ENCODE results near the gene GMEB2.

GMEB2 gene

GRCh38 chr20:63589261-63590217 lies 37.4 kb downstream of the GMEB2 start:
- no peak for DNase-seq (ENCODE audit: low spot score)

DNA sequence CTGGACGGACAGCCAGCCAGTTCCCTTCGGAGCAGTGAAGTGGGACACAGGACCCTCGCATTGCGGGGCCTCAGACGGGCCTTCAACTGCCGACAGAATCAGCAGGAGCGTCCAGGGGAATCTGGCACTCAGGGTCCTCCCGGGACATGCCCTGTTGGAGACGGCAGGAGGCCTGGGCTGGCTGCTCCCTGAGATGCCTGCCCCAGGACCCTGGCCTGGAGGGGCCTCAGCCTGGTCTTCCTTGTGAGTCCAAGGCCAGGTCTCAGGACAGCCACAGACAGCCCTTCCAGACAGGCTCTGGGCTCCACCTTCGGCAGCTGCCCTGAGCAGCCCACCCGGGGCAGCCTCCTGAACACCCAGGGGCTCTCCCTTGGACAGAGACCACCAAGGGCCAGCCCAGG lies 38.3 kb downstream of the GMEB2 start:
- DNase-seq (ENCODE audit: low spot score): no peak

- DNase-seq (ENCODE audit: low spot score): no peak
Measured at GRCh38 chr20:63587776-63588591, 38.9 kb downstream of the GMEB2 start.

GRCh38 chr20:63587256-63587655 lies 39.6 kb downstream of the GMEB2 start:
- no peak for DNase-seq (ENCODE audit: low spot score)

GRCh38 chr20:63586797-63587196 lies 40.1 kb downstream of the GMEB2 start:
- DNase-seq (ENCODE audit: low spot score): no peak

- DNase-seq (ENCODE audit: low spot score): no peak
Measured at GRCh38 chr20:63585616-63586565, 41.0 kb downstream of the GMEB2 start.

DNA sequence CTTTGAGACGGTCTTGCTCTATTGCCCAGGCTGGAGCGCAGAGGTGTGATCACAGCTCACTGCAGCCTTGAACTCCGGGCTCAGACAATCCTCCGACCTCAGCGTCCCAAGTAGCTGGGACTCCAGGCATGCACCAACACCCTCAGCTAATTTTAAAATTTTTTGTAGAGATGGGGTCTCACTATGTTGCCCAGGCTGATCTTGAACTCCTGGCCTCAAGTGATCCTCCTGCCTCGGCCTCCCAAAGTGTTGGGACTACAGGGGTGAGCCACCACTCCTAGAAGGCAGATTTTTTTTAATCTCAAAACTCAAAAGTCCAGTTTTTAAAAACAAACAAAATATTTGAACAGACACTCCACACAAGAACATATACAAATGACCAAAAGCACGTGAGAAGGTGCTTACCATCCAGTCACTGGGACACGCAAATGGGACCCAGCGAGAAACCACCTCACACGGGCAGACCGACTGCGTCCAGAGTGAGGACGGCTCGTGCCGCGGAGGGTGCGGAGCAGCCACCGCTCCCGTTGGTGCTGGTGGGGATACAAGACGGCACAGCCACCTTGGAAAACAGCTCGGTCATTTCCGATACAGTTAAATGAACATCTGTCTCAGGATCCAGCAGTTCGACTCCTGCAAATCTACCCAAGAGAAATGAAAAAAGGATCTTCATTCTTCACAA lies 44.4 kb downstream of the GMEB2 start:
- DNase-seq (ENCODE audit: low spot score): no peak

GRCh38 chr20:63580796-63581461 lies 46.0 kb downstream of the GMEB2 start:
- DNase-seq (ENCODE audit: low spot score): peak; percentile 71

GRCh38 chr20:63579017-63579694 lies 47.7 kb downstream of the GMEB2 start:
- no peak for DNase-seq (ENCODE audit: low spot score)

DNA sequence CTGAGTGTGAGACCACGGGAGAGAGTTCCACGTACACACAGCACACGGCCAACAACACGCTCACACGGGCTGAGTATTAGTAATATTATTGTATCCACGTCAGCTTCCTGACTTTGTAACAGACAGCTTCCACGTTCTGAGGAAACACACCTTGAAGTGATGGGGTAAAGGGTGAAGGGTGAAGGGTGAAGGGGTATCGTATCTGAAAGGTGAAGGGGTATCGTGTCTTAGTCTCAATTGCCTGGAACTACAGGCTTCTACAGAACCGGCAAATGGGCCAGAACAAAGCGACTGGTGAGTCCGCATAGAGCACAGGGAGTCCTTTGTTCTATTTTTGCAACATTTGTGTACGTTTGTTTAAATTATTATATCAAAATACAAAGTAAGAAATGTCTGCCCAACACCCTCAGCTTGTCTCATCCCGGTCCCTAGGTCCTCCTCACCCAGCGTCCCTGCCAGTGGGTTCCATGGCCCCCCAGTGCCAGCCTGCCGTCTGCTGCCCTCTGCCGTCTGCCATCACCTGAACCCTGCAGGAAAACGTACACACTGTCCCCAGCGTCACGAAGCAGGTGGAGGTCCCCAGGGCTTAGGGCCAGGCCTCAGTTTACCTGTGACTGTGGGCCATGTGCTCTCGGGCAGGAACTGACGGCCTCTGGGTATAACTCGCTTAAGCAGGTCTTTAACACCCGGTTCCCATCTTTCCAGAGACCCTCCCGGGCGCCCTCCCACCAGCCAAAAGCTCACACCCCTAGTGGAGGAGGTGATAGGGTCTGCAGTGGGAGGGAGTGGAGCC lies 48.5 kb downstream of the GMEB2 start:
- DNase-seq (ENCODE audit: low spot score): no peak

DNA sequence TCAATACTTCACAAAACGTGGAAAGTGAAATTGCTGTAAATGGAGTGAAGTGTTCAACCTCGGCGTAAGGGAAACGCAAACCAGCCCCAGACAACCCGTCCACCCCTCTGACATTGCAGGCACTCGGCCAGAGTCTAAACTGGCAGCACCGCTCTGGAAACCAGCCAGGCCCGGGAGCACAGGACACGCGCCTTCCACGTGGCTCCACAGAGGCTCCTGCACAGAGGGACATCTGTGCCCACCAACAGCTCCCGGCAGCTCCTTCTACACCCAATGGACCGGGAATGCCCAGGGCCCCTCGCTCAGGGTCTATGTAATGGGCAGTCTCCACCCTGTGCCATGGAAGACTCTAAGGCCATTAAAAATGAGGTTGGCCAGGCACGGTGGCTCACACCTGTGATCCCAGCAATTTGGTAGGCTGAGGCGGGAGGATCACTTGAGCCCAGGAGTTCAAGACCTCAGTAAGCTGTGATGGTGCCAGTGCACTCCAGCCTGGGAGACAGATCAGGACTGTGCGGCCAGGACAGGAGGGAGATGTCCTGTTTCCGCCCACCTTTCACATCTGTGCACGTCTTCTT lies 49.5 kb downstream of the GMEB2 start:
- peak; percentile 50 for DNase-seq (ENCODE audit: low spot score)

- no peak for DNase-seq (ENCODE audit: low spot score)
Measured at GRCh38 chr20:63576311-63576710, 50.6 kb downstream of the GMEB2 start.

- DNase-seq (ENCODE audit: low spot score): no peak
Measured at GRCh38 chr20:63574829-63575743, 51.8 kb downstream of the GMEB2 start.

GRCh38 chr20:63574156-63574828 lies 52.6 kb downstream of the GMEB2 start, which contains the start of gene HELZ2:
Gene HELZ2, minus strand, starts transcription at chr20:63574239. Its CDS starts 1,854 bp downstream, at chr20:63572385.
- DNase-seq (ENCODE audit: low spot score): no peak

GRCh38 chr20:63573647-63574131 lies 53.2 kb downstream of the GMEB2 start:
- no peak for DNase-seq (ENCODE audit: low spot score)

GRCh38 chr20:63572788-63573646 lies 53.9 kb downstream of the GMEB2 start:
- DNase-seq (ENCODE audit: low spot score): no peak

All from cerebellar cortex (tissue), 1 donor.